ENCODE measurements around the gene SIRPA. TPM values are rescaled to one million over a fixed set of nuclear protein-coding genes. Genes with fewer than 3 reads are reported as not detected.

The SIRPA gene
- total RNA-seq, 1 experiment from 2014 or later, result 8.9 TPM

GRCh38 chr20:1870792-1871550 is 24.2 kb upstream of the SIRPA start (continued):
- no peak for TF ChIP-seq FOXP4 (CRISPR knock-in tag; IDR thresholded peaks at IDR 0.05)
- TF ChIP-seq NFE2L1 (CRISPR knock-in tag; IDR thresholded peaks at IDR 0.05), result no peak
- TF ChIP-seq MLX (CRISPR knock-in tag; IDR thresholded peaks at IDR 0.05), result no peak
- TF ChIP-seq, protein P1, sequence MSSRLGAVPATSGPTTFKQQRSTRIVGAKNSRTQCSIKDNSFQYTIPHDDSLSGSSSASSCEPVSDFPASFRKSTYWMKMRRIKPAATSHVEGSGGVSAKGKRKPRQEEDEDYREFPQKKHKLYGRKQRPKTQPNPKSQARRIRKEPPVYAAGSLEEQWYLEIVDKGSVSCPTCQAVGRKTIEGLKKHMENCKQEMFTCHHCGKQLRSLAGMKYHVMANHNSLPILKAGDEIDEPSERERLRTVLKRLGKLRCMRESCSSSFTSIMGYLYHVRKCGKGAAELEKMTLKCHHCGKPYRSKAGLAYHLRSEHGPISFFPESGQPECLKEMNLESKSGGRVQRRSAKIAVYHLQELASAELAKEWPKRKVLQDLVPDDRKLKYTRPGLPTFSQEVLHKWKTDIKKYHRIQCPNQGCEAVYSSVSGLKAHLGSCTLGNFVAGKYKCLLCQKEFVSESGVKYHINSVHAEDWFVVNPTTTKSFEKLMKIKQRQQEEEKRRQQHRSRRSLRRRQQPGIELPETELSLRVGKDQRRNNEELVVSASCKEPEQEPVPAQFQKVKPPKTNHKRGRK (CRISPR knock-in tag; IDR thresholded peaks at IDR 0.05; ENCODE audit: borderline replicate concordance), result no peak
- TF ChIP-seq, protein P2, sequence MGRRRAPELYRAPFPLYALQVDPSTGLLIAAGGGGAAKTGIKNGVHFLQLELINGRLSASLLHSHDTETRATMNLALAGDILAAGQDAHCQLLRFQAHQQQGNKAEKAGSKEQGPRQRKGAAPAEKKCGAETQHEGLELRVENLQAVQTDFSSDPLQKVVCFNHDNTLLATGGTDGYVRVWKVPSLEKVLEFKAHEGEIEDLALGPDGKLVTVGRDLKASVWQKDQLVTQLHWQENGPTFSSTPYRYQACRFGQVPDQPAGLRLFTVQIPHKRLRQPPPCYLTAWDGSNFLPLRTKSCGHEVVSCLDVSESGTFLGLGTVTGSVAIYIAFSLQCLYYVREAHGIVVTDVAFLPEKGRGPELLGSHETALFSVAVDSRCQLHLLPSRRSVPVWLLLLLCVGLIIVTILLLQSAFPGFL (CRISPR knock-in tag; IDR thresholded peaks at IDR 0.05; ENCODE audit: borderline replicate concordance), result no peak
- no peak for TF ChIP-seq ZNF281 (CRISPR knock-in tag; IDR thresholded peaks at IDR 0.05)
- TF ChIP-seq NFATC4 (CRISPR knock-in tag; IDR thresholded peaks at IDR 0.05), result no peak
- no peak for TF ChIP-seq GTF2I (CRISPR knock-in tag; conservative IDR thresholded peaks at IDR 0.05)
- TF ChIP-seq, protein P3, sequence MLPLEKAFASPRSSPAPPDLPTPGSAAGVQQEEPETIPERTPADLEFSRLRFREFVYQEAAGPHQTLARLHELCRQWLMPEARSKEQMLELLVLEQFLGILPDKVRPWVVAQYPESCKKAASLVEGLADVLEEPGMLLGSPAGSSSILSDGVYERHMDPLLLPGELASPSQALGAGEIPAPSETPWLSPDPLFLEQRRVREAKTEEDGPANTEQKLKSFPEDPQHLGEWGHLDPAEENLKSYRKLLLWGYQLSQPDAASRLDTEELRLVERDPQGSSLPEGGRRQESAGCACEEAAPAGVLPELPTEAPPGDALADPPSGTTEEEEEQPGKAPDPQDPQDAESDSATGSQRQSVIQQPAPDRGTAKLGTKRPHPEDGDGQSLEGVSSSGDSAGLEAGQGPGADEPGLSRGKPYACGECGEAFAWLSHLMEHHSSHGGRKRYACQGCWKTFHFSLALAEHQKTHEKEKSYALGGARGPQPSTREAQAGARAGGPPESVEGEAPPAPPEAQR (CRISPR knock-in tag; IDR thresholded peaks at IDR 0.05), result no peak

- ChIA-PET POLR2A (interaction anchor here (0.6 kb wide), 1 partner anchor 121 kb away, joined by 3 read pairs; no protein-coding TSS in a partner anchor), CTCF (interaction anchor here (0.8 kb wide), 1 partner anchor 95 kb away, joined by 3 read pairs; no protein-coding TSS in a partner anchor)
- no peak for DNase-seq (ENCODE audit: low spot score)
- ATAC-seq, result no peak
- H3K36me3 Mint-ChIP-seq, result no peaks in the 10 kb centered on the region
- no peaks in the 10 kb centered on the region for H3K27me3 Mint-ChIP-seq (ENCODE audit: low read depth)
- H3K9me3 Mint-ChIP-seq, result peaks cover 5% of the 10 kb centered on the region
- no peak overlapping the region for H3K4me3 Mint-ChIP-seq
- H3K27ac Mint-ChIP-seq, result no peak overlapping the region
- peaks cover 9% of the 10 kb centered on the region for H3K4me1 Mint-ChIP-seq
- TF ChIP-seq ATF6 (CRISPR knock-in tag; IDR thresholded peaks at IDR 0.05), result no peak
- TF ChIP-seq, protein P4, sequence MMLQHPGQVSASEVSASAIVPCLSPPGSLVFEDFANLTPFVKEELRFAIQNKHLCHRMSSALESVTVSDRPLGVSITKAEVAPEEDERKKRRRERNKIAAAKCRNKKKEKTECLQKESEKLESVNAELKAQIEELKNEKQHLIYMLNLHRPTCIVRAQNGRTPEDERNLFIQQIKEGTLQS (CRISPR knock-in tag; conservative IDR thresholded peaks at IDR 0.05), result no peak
- no peak for TF ChIP-seq HMGA2 (CRISPR knock-in tag; IDR thresholded peaks at IDR 0.05)
- no peak for TF ChIP-seq FOXP4 (CRISPR knock-in tag; IDR thresholded peaks at IDR 0.05)
- TF ChIP-seq SMAD3 (CRISPR knock-in tag; IDR thresholded peaks at IDR 0.05; ENCODE audit: borderline replicate concordance), result no peak
- no peak for TF ChIP-seq ZNF281 (CRISPR knock-in tag; IDR thresholded peaks at IDR 0.05)
- no peak for TF ChIP-seq NFYB (CRISPR knock-in tag; conservative IDR thresholded peaks at IDR 0.05; ENCODE audit: low read depth)
These were observed 23.3 kb upstream of the SIRPA start for GRCh38 chr20:1871807-1872458.
